MM.1S (cell line): Measurements from ENCODE around the gene SSR2.

Experiments
- EZH2 ChIP-seq: fragments of 300-600 bp; sonication (generic); optimal IDR thresholded peaks from 2 replicates; pipeline ENCODE3; 2017; ENCODE audit warnings: low read depth, mild to moderate bottlenecking, antibody characterized with exemption, low read length, mixed read lengths
- EZH2phosphoT487 ChIP-seq: fragments of 300-600 bp; sonication (generic); IDR thresholded peaks from 2 replicates; pipeline ENCODE4 v1.6.1; 2018; ENCODE audit warnings: antibody characterized with exemption, low read length
- TF ChIP-seq, protein P1 (sequence below): fragments of 300-600 bp; sonication (generic); IDR thresholded peaks from 2 replicates; pipeline ENCODE4 v1.5.1; 2016; ENCODE audit warnings: antibody characterized with exemption, low read length, mixed read lengths

DNA sequence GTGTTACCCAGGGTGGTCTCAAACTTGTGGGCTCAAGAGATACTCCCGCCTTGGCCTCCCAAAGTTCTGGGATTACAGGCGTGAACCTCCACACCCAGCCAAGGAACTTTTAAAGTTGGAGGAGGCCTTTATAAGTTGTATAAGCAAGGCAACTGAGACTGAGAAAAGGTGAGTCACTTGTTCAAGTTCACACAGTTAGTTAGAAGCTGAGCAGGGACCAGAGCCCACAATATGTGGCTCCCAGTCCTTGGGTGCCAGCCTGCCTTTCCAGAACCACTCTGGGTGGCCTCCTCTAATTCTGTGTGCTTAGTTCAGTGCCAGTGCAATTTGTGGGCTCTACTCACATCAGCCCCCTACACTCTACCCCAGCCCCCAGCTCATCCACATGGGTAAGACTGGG lies 43.9 kb upstream of the SSR2 start:
- TF ChIP-seq, protein P1, sequence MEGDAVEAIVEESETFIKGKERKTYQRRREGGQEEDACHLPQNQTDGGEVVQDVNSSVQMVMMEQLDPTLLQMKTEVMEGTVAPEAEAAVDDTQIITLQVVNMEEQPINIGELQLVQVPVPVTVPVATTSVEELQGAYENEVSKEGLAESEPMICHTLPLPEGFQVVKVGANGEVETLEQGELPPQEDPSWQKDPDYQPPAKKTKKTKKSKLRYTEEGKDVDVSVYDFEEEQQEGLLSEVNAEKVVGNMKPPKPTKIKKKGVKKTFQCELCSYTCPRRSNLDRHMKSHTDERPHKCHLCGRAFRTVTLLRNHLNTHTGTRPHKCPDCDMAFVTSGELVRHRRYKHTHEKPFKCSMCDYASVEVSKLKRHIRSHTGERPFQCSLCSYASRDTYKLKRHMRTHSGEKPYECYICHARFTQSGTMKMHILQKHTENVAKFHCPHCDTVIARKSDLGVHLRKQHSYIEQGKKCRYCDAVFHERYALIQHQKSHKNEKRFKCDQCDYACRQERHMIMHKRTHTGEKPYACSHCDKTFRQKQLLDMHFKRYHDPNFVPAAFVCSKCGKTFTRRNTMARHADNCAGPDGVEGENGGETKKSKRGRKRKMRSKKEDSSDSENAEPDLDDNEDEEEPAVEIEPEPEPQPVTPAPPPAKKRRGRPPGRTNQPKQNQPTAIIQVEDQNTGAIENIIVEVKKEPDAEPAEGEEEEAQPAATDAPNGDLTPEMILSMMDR: no peak
- no peak for TF ChIP-seq EZH2
- no peak for TF ChIP-seq EZH2phosphoT487
